Measurements from ENCODE around the gene NPHP4. TPM values are rescaled to one million over a fixed set of nuclear protein-coding genes. Genes with fewer than 3 reads are reported as not detected.

Gene NPHP4
- total and polyA plus RNA-seq, 4 donors, result 1.7 to 5.6 (median 3.5) TPM

DNA sequence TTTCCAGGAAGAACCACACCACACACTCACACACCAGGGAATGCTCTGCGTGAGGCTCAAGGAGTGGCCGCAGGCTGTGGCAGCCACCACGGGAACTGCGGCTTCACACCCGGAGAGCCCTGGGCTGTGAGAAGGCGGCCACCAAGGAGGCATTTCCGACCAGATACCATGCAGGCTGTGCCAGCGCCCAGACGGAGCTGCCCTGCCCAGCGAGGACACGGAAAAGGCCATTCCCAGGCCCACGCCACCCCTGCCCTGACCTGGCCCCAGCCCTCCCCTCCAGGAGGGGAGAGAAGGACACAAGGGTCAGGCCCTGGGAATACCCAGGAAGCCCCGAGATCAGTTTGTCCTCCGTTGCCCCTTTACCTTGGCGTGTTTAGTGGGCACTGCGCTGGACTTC is 119.3 kb downstream of the NPHP4 start:
- Histone ChIP-seq H3K4me3 (ENCODE audit: low read depth in 1 of 3, low read length in 3 of 3) (no peak overlapping the region), H3K36me3 (ENCODE audit: control insufficient read depth in 4 of 4, insufficient read depth in 3 of 4, low read depth in 1 of 4, low read length in 3 of 4) (peaks cover 0 to 1% (median 0%) of the 10 kb centered on the region in 4 donors), H3K27ac (ENCODE audit: low read depth in 1 of 2, low read length in 2 of 2) (no peak overlapping the region), H3K4me1 (ENCODE audit: control insufficient read depth in 4 of 4, insufficient read depth in 4 of 4, low read length in 3 of 4) (no peaks in the 10 kb centered on the region), H3K9me3 (ENCODE audit: control insufficient read depth in 4 of 4, low read length in 3 of 4) (no peaks in the 10 kb centered on the region), H3K27me3 (ENCODE audit: control insufficient read depth in 4 of 4, insufficient read depth in 4 of 4, low read length in 3 of 4) (no peaks in the 10 kb centered on the region), H3K9ac (ENCODE audit: low read depth in 1 of 2, low read length in 2 of 2) (no peak overlapping the region)
- DNase-seq (ENCODE audit: low spot score), result no peak
- 96% methylated on average over 16 of the region's 16 CpGs for WGBS
- TF ChIP-seq, protein P1, sequence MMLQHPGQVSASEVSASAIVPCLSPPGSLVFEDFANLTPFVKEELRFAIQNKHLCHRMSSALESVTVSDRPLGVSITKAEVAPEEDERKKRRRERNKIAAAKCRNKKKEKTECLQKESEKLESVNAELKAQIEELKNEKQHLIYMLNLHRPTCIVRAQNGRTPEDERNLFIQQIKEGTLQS (IDR thresholded peaks at IDR 0.05), result no peak
- TF ChIP-seq, protein P2, sequence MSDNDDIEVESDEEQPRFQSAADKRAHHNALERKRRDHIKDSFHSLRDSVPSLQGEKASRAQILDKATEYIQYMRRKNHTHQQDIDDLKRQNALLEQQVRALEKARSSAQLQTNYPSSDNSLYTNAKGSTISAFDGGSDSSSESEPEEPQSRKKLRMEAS (IDR thresholded peaks at IDR 0.05), result no peak
- TF ChIP-seq RXRA (IDR thresholded peaks at IDR 0.05), result no peak
- no peak for TF ChIP-seq RAD21 (IDR thresholded peaks at IDR 0.05)
- TF ChIP-seq SP1 (IDR thresholded peaks at IDR 0.05), result no peak
- no peak for TF ChIP-seq YY1 (IDR thresholded peaks at IDR 0.05)
- no peak for TF ChIP-seq EGR1 (IDR thresholded peaks at IDR 0.05; ENCODE audit: low read depth in 2 of 2)
- no peak for TF ChIP-seq HNF4A (conservative IDR thresholded peaks at IDR 0.05)
- TF ChIP-seq GABPA (IDR thresholded peaks at IDR 0.05 in 1 of 2, conservative IDR thresholded peaks at IDR 0.05 in 1 of 2), result no peak
- TF ChIP-seq, protein P3, sequence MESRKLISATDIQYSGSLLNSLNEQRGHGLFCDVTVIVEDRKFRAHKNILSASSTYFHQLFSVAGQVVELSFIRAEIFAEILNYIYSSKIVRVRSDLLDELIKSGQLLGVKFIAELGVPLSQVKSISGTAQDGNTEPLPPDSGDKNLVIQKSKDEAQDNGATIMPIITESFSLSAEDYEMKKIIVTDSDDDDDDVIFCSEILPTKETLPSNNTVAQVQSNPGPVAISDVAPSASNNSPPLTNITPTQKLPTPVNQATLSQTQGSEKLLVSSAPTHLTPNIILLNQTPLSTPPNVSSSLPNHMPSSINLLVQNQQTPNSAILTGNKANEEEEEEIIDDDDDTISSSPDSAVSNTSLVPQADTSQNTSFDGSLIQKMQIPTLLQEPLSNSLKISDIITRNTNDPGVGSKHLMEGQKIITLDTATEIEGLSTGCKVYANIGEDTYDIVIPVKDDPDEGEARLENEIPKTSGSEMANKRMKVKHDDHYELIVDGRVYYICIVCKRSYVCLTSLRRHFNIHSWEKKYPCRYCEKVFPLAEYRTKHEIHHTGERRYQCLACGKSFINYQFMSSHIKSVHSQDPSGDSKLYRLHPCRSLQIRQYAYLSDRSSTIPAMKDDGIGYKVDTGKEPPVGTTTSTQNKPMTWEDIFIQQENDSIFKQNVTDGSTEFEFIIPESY (IDR thresholded peaks at IDR 0.05), result no peak
- no peak for TF ChIP-seq NR2F2 (IDR thresholded peaks at IDR 0.05)
- TF ChIP-seq JUND (IDR thresholded peaks at IDR 0.05), result no peak
- no peak for TF ChIP-seq HNF4G (IDR thresholded peaks at IDR 0.05)
- TF ChIP-seq, protein P4, sequence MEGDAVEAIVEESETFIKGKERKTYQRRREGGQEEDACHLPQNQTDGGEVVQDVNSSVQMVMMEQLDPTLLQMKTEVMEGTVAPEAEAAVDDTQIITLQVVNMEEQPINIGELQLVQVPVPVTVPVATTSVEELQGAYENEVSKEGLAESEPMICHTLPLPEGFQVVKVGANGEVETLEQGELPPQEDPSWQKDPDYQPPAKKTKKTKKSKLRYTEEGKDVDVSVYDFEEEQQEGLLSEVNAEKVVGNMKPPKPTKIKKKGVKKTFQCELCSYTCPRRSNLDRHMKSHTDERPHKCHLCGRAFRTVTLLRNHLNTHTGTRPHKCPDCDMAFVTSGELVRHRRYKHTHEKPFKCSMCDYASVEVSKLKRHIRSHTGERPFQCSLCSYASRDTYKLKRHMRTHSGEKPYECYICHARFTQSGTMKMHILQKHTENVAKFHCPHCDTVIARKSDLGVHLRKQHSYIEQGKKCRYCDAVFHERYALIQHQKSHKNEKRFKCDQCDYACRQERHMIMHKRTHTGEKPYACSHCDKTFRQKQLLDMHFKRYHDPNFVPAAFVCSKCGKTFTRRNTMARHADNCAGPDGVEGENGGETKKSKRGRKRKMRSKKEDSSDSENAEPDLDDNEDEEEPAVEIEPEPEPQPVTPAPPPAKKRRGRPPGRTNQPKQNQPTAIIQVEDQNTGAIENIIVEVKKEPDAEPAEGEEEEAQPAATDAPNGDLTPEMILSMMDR (IDR thresholded peaks at IDR 0.05; ENCODE audit: low read depth, low read length, missing input control), result no peak
- TF ChIP-seq FOXA2 (IDR thresholded peaks at IDR 0.05), result no peak
- TF ChIP-seq, protein P5, sequence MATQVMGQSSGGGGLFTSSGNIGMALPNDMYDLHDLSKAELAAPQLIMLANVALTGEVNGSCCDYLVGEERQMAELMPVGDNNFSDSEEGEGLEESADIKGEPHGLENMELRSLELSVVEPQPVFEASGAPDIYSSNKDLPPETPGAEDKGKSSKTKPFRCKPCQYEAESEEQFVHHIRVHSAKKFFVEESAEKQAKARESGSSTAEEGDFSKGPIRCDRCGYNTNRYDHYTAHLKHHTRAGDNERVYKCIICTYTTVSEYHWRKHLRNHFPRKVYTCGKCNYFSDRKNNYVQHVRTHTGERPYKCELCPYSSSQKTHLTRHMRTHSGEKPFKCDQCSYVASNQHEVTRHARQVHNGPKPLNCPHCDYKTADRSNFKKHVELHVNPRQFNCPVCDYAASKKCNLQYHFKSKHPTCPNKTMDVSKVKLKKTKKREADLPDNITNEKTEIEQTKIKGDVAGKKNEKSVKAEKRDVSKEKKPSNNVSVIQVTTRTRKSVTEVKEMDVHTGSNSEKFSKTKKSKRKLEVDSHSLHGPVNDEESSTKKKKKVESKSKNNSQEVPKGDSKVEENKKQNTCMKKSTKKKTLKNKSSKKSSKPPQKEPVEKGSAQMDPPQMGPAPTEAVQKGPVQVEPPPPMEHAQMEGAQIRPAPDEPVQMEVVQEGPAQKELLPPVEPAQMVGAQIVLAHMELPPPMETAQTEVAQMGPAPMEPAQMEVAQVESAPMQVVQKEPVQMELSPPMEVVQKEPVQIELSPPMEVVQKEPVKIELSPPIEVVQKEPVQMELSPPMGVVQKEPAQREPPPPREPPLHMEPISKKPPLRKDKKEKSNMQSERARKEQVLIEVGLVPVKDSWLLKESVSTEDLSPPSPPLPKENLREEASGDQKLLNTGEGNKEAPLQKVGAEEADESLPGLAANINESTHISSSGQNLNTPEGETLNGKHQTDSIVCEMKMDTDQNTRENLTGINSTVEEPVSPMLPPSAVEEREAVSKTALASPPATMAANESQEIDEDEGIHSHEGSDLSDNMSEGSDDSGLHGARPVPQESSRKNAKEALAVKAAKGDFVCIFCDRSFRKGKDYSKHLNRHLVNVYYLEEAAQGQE (IDR thresholded peaks at IDR 0.05), result no peak
- no peak for TF ChIP-seq FOXA1 (IDR thresholded peaks at IDR 0.05)

Measured in liver (tissue), 9 donors.